ENCODE results near the gene MRPL34.
A peak's percentile ranks its signal among the peaks of the same experiment; 100 is the strongest.

The MRPL34 gene

GRCh38 chr19:17328517-17329365 lies 23.1 kb downstream of the MRPL34 start:
- DNase-seq (ENCODE audit: low read depth): peak; percentile 37

GRCh38 chr19:17329366-17330261 lies 23.9 kb downstream of the MRPL34 start:
- no peak for DNase-seq (ENCODE audit: low read depth)

- no peak for DNase-seq (ENCODE audit: low read depth)
Observed at GRCh38 chr19:17330262-17331044, 24.8 kb downstream of the MRPL34 start.

GRCh38 chr19:17331045-17331558 lies 25.4 kb downstream of the MRPL34 start:
- no peak for DNase-seq (ENCODE audit: low read depth)

GRCh38 chr19:17332360-17332676 lies 26.6 kb downstream of the MRPL34 start:
- DNase-seq (ENCODE audit: low read depth): no peak

GRCh38 chr19:17332677-17333581 lies 27.3 kb downstream of the MRPL34 start:
- DNase-seq (ENCODE audit: low read depth): no peak

- peak; percentile 68 for DNase-seq (ENCODE audit: low read depth)
Observed at GRCh38 chr19:17333611-17334413, 28.1 kb downstream of the MRPL34 start.

- DNase-seq (ENCODE audit: low read depth): peak; percentile 88
Observed at GRCh38 chr19:17334414-17335409, 29.0 kb downstream of the MRPL34 start, which contains the start of gene ANO8. Gene ANO8, minus strand, starts transcription at chr19:17334855. Its CDS starts 185 bp downstream, at chr19:17334670.

- DNase-seq (ENCODE audit: low read depth): no peak
Observed at GRCh38 chr19:17335575-17335974, 29.9 kb downstream of the MRPL34 start.

GRCh38 chr19:17336872-17337674 lies 31.4 kb downstream of the MRPL34 start, which contains the start of gene GTPBP3:
Gene GTPBP3, plus strand, starts transcription at chr19:17337553. Its CDS starts 59 bp downstream, at chr19:17337612.
- peak; percentile 94 for DNase-seq (ENCODE audit: low read depth)

GRCh38 chr19:17337675-17338432 lies 32.2 kb downstream of the MRPL34 start:
- DNase-seq (ENCODE audit: low read depth): no peak

GRCh38 chr19:17338433-17339078 lies 32.9 kb downstream of the MRPL34 start:
- no peak for DNase-seq (ENCODE audit: low read depth)

- DNase-seq (ENCODE audit: low read depth): peak; percentile 19
Observed at GRCh38 chr19:17339088-17339741, 33.5 kb downstream of the MRPL34 start.

- DNase-seq (ENCODE audit: low read depth): no peak
Observed at GRCh38 chr19:17340302-17340870, 34.7 kb downstream of the MRPL34 start.

GRCh38 chr19:17340871-17341357 lies 35.2 kb downstream of the MRPL34 start:
- DNase-seq (ENCODE audit: low read depth): no peak

Measured in activated T-helper 9 cell treated with anti-CD3 and anti-CD28 coated beads, Interleukin-2, amount 50 U/mL, for 16 hours (primary cell).